Hepatocyte (in vitro differentiated cells): ENCODE results near the gene TSACC. TPM values are rescaled to one million over a fixed set of nuclear protein-coding genes. Genes with fewer than 3 reads are reported as not detected.
A peak's percentile ranks its signal among the peaks of the same experiment; 100 is the strongest.

ENCODE experiments used
- DNase-seq: peaks from one replicate; pipeline ENCODE4 v3.0.0-alpha.2; 2016; ENCODE audit warnings: low spot score
- H2AFZ ChIP-seq: fragments of 200-600 bp; sonication (generic); 2 replicates; pipeline ENCODE4 v1.6.0; 2016; ENCODE audit warnings: antibody characterized with exemption, mild to moderate bottlenecking
- H3K27ac ChIP-seq: fragments of 200-600 bp; sonication (generic); 2 replicates; pipeline ENCODE4 v1.5.1; 2016; ENCODE audit warnings: mild to moderate bottlenecking
- H3K27me3 ChIP-seq: fragments of 200-600 bp; sonication (generic); 2 replicates; pipeline ENCODE4 v1.6.1; 2016
- H3K36me3 ChIP-seq: fragments of 200-600 bp; sonication (generic); replicated peaks from 2 replicates; pipeline ENCODE4 v1.5.1; 2016; ENCODE audit warnings: low read depth; ENCODE audit not compliant: insufficient read depth
- H3K4me1 ChIP-seq: fragments of 200-600 bp; sonication (generic); 2 replicates; pipeline ENCODE4 v1.5.1; 2016; ENCODE audit warnings: mild to moderate bottlenecking, moderate library complexity; ENCODE audit not compliant: insufficient read depth
- H3K4me2 ChIP-seq: fragments of 200-600 bp; sonication (generic); 2 replicates; pipeline ENCODE4 v1.6.0; 2016
- H3K4me3 ChIP-seq: fragments of 200-600 bp; sonication (generic); 2 replicates; pipeline ENCODE4 v1.5.1; 2016; ENCODE audit warnings: mild to moderate bottlenecking
- H3K79me2 ChIP-seq: fragments of 200-600 bp; sonication (generic); 2 replicates; pipeline ENCODE4 v1.6.0; 2017; ENCODE audit warnings: mild to moderate bottlenecking
- H3K9me2 ChIP-seq: fragments of 200-600 bp; sonication (generic); replicated peaks from 2 replicates; pipeline ENCODE4 v1.6.0; 2017; ENCODE audit warnings: mild to moderate bottlenecking; ENCODE audit not compliant: insufficient read depth
- H3K9me3 ChIP-seq: fragments of 200-600 bp; sonication (generic); 2 replicates; pipeline ENCODE4 v1.5.1; 2016; ENCODE audit warnings: low read depth, mild to moderate bottlenecking
- H4K20me1 ChIP-seq: fragments of 200-600 bp; sonication (generic); 2 replicates; pipeline ENCODE4 v1.6.0; 2016; ENCODE audit warnings: mild to moderate bottlenecking; ENCODE audit not compliant: insufficient read depth, poor library complexity, severe bottlenecking
- EZH2 ChIP-seq: fragments of 200-600 bp; sonication (generic); IDR thresholded peaks from 2 replicates; pipeline ENCODE4 v1.6.1; 2016; ENCODE audit warnings: antibody characterized with exemption, mild to moderate bottlenecking, borderline replicate concordance
- EZH2phosphoT487 ChIP-seq: fragments of 200-600 bp; sonication (generic); IDR thresholded peaks from one replicate; pipeline ENCODE4 v1.6.1; 2018; ENCODE audit warnings: antibody characterized with exemption, mild to moderate bottlenecking, low read depth, moderate library complexity; ENCODE audit not compliant: unreplicated experiment, severe bottlenecking
- WGBS: methylation state at CpG from one replicate; pipeline ENCODE4 v1.1.6; 2016; ENCODE audit warnings: low lambda C conversion rate; ENCODE audit errors: missing lambda C conversion rate; 5-methylcytosine and 5-hydroxymethylcytosine counted together
- polyA plus RNA-seq: library from polyadenylated mRNA; unstranded; fragments of >200 nt; fragmentation: Nextera tagmentation; extraction: Ambion mirVana; gene quantifications from 2 replicates; pipeline ENCODE4 v1.2.1, GENCODE V29; 2016
- total RNA-seq: library from RNA; depleted of rRNA; stranded (reverse); fragments of >200 nt; gene quantifications from 2 replicates; pipeline ENCODE4 v1.2.3, GENCODE V29; 2014
- TF ChIP-seq, protein P1 (sequence below): fragments of 200-600 bp; sonication (generic); IDR thresholded peaks from 2 replicates; pipeline ENCODE4 v1.5.1; 2016; ENCODE audit warnings: antibody characterized with exemption, mild to moderate bottlenecking; ENCODE audit not compliant: poor library complexity

TSACC gene
- total and polyA plus RNA-seq, 2 experiments from 2014 or later: 1.5 TPM; not detected in 1

DNA sequence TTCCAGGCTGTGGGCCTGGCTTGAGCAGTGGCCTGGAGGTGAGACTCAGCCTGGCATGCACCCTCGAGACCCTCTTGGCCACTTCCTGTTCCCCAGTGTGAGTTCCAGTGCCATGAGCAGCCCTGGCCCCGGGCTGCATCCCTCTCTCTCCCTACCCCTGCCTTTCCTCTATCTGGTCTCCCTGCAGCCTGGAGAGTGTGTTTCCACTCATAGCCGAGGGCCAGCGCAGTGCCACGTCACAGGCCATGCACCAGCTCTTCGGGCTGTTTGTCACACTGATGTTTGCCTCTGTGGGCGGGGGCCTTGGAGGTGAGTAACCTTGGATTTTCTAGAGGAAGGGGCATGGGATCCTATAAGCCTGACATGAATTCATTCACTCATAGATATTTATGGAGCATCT is 44.2 kb downstream of the TSACC start:
- Histone ChIP-seq H3K4me1 (peaks cover 9% of the 10 kb centered on the region), H2AFZ (no peak overlapping the region), H3K36me3 (no peaks in the 10 kb centered on the region), H3K27me3 (peaks cover 12% of the 10 kb centered on the region), H3K4me3 (no peak overlapping the region), H3K9me3 (no peaks in the 10 kb centered on the region), H3K27ac (no peak overlapping the region), H3K9me2 (no peaks in the 10 kb centered on the region), H4K20me1 (no peaks in the 10 kb centered on the region), H3K79me2 (no peaks in the 10 kb centered on the region), H3K4me2 (no peak overlapping the region)
- 71% methylated on average over 7 of the region's 7 CpGs for WGBS
- no peak for DNase-seq
- TF ChIP-seq, protein P1, sequence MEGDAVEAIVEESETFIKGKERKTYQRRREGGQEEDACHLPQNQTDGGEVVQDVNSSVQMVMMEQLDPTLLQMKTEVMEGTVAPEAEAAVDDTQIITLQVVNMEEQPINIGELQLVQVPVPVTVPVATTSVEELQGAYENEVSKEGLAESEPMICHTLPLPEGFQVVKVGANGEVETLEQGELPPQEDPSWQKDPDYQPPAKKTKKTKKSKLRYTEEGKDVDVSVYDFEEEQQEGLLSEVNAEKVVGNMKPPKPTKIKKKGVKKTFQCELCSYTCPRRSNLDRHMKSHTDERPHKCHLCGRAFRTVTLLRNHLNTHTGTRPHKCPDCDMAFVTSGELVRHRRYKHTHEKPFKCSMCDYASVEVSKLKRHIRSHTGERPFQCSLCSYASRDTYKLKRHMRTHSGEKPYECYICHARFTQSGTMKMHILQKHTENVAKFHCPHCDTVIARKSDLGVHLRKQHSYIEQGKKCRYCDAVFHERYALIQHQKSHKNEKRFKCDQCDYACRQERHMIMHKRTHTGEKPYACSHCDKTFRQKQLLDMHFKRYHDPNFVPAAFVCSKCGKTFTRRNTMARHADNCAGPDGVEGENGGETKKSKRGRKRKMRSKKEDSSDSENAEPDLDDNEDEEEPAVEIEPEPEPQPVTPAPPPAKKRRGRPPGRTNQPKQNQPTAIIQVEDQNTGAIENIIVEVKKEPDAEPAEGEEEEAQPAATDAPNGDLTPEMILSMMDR: no peak
- TF ChIP-seq EZH2phosphoT487 (no peak), EZH2 (no peak)

DNA sequence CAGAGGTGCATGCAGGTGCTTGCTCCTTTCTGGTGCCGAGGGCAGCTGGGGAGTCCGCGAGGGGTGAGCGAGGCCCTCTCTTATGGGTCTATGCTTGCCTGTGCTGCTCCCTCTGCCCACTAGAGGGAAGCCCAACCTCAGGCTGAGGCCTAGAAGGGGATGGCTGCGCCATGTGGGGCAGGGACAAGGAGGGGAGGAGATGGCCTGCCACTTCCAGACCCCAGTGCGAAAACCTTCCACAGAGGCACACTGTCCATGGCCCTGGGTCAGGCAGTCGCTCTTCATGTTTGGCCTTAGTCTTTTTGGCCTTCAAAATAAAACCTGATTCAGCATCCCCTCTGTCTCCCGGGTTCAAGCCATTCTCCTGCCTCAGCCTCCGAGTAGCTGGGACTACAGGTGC is 44.7 kb downstream of the TSACC start:
- Histone ChIP-seq H3K79me2 (no peaks in the 10 kb centered on the region), H2AFZ (no peak overlapping the region)

DNA sequence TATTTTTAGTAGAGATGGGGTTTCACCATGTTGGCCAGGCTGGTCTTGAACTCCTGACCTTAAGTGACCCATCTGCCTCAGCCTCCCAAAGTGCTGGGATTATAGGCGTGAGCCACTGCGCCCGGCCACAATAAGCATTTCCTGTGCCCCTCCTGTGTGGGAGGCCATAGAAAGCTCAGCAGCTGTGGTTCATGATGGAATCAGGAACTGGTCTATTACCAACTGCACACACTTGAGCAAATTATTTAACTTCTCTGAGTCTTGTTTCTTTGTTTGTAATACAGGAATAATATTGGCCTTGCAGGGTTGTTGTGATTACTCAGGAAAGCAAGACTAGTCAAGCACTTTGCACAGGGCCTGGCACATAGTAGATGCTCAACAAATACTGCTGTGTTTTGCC is 45.7 kb downstream of the TSACC start:
- 83% methylated on average over 3 of the region's 3 CpGs for WGBS
- TF ChIP-seq EZH2 (no peak), EZH2phosphoT487 (no peak)
- TF ChIP-seq, protein P1: no peak
- H3K4me3 ChIP-seq: no peak overlapping the region

More for the DNA sequence above, 44.7 kb downstream of the TSACC start:
- H3K4me3 ChIP-seq: no peak overlapping the region
- H3K9me3 ChIP-seq: no peaks in the 10 kb centered on the region
- peaks cover 9% of the 10 kb centered on the region for H3K4me1 ChIP-seq
- H3K4me2 ChIP-seq: no peak overlapping the region
- no peaks in the 10 kb centered on the region for H3K36me3 ChIP-seq
- no peak overlapping the region for H3K27ac ChIP-seq
- peaks cover 17% of the 10 kb centered on the region for H3K27me3 ChIP-seq
- TF ChIP-seq, protein P1: peak; percentile 66
- no peak for TF ChIP-seq EZH2
- WGBS: 44% methylated on average over 9 of the region's 9 CpGs
- no peaks in the 10 kb centered on the region for H3K9me2 ChIP-seq
- peak; percentile 78 for DNase-seq
- no peaks in the 10 kb centered on the region for H4K20me1 ChIP-seq

DNA sequence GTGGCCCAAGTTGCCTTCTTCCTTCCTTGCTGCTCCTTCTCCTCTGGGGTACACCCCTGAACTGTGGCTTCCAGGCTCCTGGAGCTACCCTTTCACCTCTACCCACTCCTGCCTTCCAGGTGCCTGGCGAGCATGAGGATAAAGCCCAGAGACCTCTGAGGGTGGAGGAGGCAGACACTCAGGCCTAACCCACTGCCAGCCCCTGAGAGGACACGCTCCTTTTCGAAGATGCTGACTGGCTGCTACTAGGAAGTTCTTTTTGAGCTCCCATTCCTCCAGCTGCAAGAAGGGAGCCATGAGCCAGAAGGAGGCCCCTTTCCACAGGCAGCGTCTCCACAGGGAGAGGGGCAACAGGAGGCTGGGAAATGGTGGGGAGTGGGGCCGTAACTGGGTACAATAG is 46.3 kb downstream of the TSACC start:
- 90% methylated on average over 5 of the region's 5 CpGs for WGBS

More for the DNA sequence above, 45.7 kb downstream of the TSACC start:
- Histone ChIP-seq H4K20me1 (no peaks in the 10 kb centered on the region), H2AFZ (no peak overlapping the region), H3K9me2 (no peaks in the 10 kb centered on the region), H3K9me3 (no peaks in the 10 kb centered on the region), H3K27ac (no peak overlapping the region), H3K4me2 (no peak overlapping the region), H3K4me1 (peaks cover 9% of the 10 kb centered on the region), H3K27me3 (peaks cover 25% of the 10 kb centered on the region), H3K79me2 (no peaks in the 10 kb centered on the region), H3K36me3 (no peaks in the 10 kb centered on the region)
- no peak for DNase-seq

More for the DNA sequence above, 46.3 kb downstream of the TSACC start:
- Histone ChIP-seq H3K4me3 (no peak overlapping the region), H2AFZ (no peak overlapping the region), H3K4me2 (no peak overlapping the region), H3K9me3 (no peaks in the 10 kb centered on the region), H3K27ac (no peak overlapping the region), H3K9me2 (no peaks in the 10 kb centered on the region), H3K4me1 (peaks cover 2% of the 10 kb centered on the region), H3K79me2 (no peaks in the 10 kb centered on the region), H4K20me1 (no peaks in the 10 kb centered on the region), H3K27me3 (peaks cover 32% of the 10 kb centered on the region), H3K36me3 (no peaks in the 10 kb centered on the region)
- TF ChIP-seq EZH2 (no peak), EZH2phosphoT487 (no peak)
- TF ChIP-seq, protein P1: no peak
- no peak for DNase-seq
